ENCODE data around the gene STARD7.

Gene STARD7

DNA sequence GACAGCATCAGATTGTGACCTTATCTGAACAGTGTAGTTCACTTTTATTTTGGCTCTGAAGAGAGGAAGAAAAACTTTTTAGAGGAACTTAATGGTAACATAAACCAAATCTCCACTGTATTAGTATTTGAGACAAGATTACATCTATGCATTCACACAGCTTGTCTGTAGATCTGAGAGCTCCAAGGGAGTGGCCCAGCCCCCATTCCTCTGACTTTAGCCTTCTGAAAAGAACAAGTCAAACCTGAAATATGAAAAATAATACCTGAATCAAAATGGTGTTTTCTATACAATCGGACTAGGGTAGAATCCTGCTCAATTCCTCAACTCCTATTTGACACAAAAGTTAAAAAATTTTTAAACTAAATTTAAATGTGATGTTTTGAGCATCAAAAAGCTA is 23.1 kb downstream of the STARD7 start:
- no peak for DNase-seq (ENCODE audit: low read depth)
- no peak for TF ChIP-seq CTCF (IDR thresholded peaks at IDR 0.05; ENCODE audit: insufficient read depth, low read depth, low read length, missing control alignments)
- no peak overlapping the region for H3K4me3 ChIP-seq (ENCODE audit: low read depth, low read length)

- TF ChIP-seq CTCF (IDR thresholded peaks at IDR 0.05; ENCODE audit: insufficient read depth, low read depth, low read length, missing control alignments): no peak
- DNase-seq (ENCODE audit: low read depth): no peak
- no peak overlapping the region for H3K4me3 ChIP-seq (ENCODE audit: low read depth, low read length)
Measured at GRCh38 chr2:96184989-96185388, 23.6 kb downstream of the STARD7 start.

- no peak for DNase-seq (ENCODE audit: low read depth)
- no peak overlapping the region for H3K4me3 ChIP-seq (ENCODE audit: low read depth, low read length)
- TF ChIP-seq CTCF (IDR thresholded peaks at IDR 0.05; ENCODE audit: insufficient read depth, low read depth, low read length, missing control alignments): no peak
Measured at GRCh38 chr2:96184188-96184587, 24.4 kb downstream of the STARD7 start.

GRCh38 chr2:96181529-96181928 is 27.1 kb downstream of the STARD7 start:
- DNase-seq (ENCODE audit: low read depth): no peak
- no peak overlapping the region for H3K4me3 ChIP-seq (ENCODE audit: low read depth, low read length)
- no peak for TF ChIP-seq CTCF (IDR thresholded peaks at IDR 0.05; ENCODE audit: insufficient read depth, low read depth, low read length, missing control alignments)

- no peak for DNase-seq (ENCODE audit: low read depth)
- no peak for TF ChIP-seq CTCF (IDR thresholded peaks at IDR 0.05; ENCODE audit: insufficient read depth, low read depth, low read length, missing control alignments)
- H3K4me3 ChIP-seq (ENCODE audit: low read depth, low read length): no peak overlapping the region
Measured at GRCh38 chr2:96180521-96180920, 28.1 kb downstream of the STARD7 start.

GRCh38 chr2:96180002-96180401 is 28.6 kb downstream of the STARD7 start:
- DNase-seq (ENCODE audit: low read depth): no peak
- no peak overlapping the region for H3K4me3 ChIP-seq (ENCODE audit: low read depth, low read length)
- TF ChIP-seq CTCF (IDR thresholded peaks at IDR 0.05; ENCODE audit: insufficient read depth, low read depth, low read length, missing control alignments): no peak

GRCh38 chr2:96176661-96177060 is 32.0 kb downstream of the STARD7 start:
- TF ChIP-seq CTCF (IDR thresholded peaks at IDR 0.05; ENCODE audit: insufficient read depth, low read depth, low read length, missing control alignments): no peak
- DNase-seq (ENCODE audit: low read depth): no peak
- H3K4me3 ChIP-seq (ENCODE audit: low read depth, low read length): no peak overlapping the region

Measured in GM12865 (cell line).